ENCODE results near the gene NHLRC3.
"Not testable (repeated sequence)": the region's sequence is repeated elsewhere in the genome, so short reads cannot be mapped to it uniquely, and the experiment has no call there.

The NHLRC3 gene

DNA sequence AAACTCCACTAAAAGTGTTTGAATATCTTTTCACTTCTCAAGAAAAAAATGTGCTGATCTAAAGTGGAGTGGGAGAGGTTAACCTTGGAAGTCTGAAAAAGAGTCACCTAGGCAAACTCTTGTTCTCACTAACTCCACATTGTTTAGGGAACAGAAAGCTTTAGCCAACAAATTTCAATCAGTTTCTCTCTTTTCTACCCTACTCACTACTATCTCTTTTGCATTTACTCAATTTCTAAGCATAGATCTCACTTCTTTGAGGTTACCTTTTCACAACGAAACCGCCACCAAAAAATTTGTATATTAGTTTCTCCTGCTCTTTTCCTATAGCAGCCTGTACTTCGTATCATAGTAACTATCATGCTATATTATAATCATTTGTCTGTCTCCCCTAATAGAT lies 6.3 kb downstream of the NHLRC3 start:
- in situ Hi-C loops (cut with MboI; ENCODE audit: low sequenced_read_pairs) = no loop called here

DNA sequence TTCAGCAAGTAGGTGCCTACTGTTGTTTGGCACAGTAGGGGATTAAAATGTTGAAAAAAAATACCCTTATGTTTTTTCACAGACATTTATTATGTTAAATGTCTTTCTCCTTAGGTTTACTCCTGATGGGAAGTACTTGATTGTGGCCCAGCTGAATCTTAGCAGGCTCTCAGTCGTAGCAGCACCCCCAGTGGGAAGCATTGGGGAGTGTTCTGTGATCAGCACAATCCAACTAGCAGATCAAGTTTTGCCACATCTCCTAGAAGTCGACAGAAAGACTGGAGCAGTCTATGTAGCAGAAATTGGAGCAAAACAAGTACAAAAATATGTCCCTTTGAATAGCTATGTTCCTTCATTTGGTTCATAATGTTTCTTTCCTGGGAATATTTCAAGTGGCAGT lies 9.3 kb downstream of the NHLRC3 start:
- in situ Hi-C loops (cut with MboI; ENCODE audit: low sequenced_read_pairs) = no loop called here

DNA sequence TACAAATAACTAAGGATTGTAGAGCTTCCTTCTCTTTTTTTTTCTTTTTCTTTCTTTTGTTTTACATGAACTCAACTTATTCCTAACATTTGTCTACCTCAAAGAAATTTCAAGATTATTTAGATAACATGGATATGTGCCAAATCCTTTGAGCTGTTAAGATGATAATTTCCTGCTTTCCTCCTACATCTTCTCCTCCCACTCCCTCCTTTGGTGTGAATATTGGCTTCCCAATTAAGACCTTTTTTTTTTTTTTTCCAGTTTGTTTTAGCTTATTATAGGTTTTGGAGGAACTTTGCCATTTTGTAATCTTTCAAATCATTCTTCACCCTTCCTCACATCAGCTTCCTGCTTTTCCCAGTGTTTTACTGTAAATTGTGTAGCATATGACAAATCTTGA lies 10.6 kb downstream of the NHLRC3 start:
- in situ Hi-C loops (cut with MboI; ENCODE audit: low sequenced_read_pairs) = no loop called here

DNA sequence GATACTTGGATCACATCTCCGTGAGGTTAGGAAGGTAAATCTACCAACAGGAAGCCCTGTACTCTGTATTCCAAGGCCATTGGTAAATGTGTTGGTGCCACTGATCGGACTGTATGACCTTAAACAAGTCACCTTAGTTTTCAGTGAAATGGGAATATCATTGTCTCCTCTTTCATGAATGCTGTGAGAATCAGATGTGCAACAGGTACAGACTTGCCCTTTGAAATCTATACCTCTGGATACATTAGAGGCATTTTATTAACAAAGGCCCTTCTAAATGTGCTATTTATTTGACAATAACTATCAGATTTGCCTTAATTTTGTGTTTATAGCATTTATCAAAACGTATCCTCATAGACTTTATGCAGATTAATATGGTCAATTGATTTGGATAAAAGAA lies 11.0 kb downstream of the NHLRC3 start:
- in situ Hi-C loops (cut with MboI; ENCODE audit: low sequenced_read_pairs) = no loop called here

DNA sequence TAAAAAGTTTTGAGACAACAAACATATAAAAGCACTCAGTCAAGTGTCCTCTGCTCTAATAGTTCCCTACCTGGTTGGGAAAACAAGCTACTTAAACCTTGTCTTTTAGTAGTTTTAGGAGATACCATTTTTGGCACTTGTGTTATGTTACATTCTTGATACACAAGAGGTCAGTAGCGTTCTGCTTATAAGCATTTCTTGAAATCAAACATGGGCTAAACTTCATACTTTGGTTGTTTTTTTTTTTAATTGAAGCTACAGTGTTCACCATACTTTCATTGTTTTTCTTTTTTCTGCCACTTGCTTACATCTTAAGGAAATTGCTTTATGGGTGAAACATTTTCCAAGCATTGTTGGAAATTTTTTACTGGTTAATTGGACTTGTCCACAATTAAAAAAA lies 12.9 kb downstream of the NHLRC3 start:
- in situ Hi-C loops (cut with MboI; ENCODE audit: low sequenced_read_pairs) = no loop called here

DNA sequence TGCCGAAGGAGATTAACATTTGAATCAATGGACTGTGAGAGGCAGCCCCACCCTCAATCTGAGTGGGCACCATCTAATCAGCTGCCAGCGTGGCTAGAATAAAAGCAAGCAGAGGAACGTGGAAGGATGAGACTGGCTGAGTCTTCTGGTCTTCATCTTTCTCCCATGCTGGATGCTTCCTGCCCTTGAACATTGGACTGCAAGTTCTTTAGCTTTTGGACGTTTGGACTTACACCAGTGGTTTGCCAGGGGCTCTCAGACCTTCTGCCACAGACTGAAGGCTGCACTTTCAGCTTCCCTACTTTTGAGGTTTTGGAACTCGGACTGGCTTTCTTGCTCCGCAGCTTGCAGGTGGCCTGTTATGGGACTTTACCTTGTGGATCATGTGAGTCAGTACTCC lies 14.7 kb downstream of the NHLRC3 start:
- in situ Hi-C loops (cut with MboI; ENCODE audit: low sequenced_read_pairs) = no loop called here

DNA sequence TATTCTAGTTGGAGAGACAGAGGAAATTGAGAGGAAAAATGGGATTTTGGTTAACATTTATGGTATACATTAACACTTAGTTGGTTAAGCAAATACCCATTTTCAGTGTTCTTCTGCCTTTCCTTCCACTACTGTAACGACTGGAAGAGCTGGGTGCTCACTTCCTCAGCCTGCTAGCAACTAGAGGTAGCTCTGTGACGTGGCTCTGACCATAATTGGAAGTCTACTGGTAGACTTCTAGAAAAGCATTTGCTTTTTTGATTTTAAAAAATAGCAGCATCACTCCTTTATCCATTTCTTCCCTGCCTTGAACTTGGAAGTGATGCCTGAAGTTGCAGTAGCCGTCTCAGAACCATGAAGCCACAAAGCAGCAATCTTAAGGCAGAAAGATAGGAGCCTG lies 15.9 kb downstream of the NHLRC3 start:
- in situ Hi-C loops (cut with MboI; ENCODE audit: low sequenced_read_pairs) = no loop called here

DNA sequence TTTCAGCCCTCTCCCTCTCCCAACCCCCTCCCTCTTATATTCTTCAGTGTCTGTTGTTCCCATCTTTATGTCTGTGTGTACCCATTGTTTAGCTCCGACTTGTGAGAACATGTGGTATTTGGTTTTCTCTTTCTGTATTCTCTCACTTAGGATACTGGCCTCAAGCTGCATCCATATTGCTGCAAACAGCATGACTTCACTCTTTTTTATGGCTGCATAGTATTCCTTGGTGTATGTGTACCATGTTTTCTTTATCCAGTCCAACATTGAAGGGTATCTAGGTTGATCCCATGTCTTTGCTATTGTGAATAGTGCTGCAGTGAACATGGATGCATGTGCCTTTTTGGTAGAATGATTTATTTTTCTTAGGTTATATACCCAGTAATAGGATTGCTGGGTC lies 17.8 kb downstream of the NHLRC3 start:
- in situ Hi-C loops (cut with MboI; ENCODE audit: low sequenced_read_pairs) = no loop called here

DNA sequence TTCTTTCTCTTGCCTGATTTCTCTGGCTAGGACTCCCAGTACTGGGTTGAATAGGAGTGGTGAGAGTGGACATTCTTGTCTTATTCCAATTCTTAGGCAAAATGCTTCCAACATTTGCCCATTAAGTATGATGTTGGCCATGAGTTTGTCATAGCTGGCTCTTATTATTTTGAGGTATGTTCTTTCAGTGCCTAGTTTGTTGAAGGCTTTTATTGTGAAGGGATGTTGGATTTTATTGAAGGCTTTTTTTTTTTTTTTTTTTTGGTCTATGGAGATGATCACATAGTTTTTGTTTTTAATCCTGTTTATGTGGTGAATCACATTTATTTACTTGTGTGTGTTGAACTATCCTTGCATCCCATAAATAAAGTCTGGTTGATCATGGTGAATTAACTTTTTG lies 19.8 kb downstream of the NHLRC3 start:
- in situ Hi-C loops (cut with MboI; ENCODE audit: low sequenced_read_pairs) = no loop called here

DNA sequence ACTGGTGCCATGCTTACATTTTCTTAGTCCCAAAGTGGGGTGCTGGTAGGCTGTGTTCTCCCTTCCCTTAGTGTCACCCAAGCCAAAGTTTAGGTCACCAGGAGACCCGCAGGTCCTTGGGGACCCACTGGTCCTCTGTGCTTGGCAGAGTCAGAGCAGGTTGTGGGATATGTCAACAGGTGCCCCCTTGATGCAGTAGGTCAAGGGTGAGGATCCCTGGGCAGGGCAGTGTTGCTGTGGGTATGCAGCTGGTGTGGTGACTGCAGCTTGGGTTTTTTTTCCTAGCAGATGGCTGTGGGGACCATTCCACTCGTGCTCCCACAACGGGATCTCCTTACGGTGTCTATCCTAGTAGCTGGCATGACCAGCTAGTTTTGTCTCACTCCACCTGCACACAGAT lies 23.7 kb downstream of the NHLRC3 start:
- in situ Hi-C loops (cut with MboI; ENCODE audit: low sequenced_read_pairs) = no loop called here

DNA sequence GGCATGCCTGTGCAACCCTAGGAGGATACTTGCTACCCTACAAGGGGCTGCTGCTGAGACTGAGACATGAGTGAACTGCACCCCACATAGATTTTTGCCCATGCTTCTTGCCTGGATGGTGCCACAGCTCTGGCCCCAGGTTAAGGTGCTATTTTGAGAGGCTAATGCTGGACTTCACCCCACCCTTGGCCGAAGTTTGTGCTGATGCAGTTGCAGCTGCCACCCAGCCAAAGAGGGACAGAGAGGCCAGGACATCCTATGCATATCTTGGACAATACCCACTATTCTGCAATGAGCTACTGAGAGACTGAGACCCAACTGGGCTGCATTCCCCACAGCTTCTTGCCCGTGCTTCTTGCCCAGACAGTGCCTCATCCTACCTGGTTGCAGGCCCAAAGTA lies 34.6 kb downstream of the NHLRC3 start:
- in situ Hi-C loops (cut with MboI; ENCODE audit: low sequenced_read_pairs) = no loop called here

DNA sequence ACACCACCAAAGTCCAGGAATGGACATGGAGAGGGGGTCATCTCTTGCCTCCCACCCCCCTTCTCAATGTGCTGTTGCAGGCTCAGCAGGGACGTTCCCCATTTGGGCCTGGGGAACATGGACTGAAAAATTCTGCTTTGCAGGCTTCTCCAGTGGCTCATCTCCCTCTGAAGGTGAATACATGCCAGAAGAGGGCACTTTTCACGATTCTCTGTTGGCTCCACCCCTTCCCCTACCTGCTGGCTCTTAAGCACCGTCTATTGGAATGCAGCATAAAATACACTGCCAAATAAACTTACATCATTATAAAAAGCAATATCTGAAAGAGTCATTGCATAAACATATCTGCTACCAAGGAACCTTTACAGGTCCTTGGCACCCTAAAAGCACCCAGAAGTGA lies 35.7 kb downstream of the NHLRC3 start:
- in situ Hi-C loops (cut with MboI; ENCODE audit: low sequenced_read_pairs) = no loop called here

DNA sequence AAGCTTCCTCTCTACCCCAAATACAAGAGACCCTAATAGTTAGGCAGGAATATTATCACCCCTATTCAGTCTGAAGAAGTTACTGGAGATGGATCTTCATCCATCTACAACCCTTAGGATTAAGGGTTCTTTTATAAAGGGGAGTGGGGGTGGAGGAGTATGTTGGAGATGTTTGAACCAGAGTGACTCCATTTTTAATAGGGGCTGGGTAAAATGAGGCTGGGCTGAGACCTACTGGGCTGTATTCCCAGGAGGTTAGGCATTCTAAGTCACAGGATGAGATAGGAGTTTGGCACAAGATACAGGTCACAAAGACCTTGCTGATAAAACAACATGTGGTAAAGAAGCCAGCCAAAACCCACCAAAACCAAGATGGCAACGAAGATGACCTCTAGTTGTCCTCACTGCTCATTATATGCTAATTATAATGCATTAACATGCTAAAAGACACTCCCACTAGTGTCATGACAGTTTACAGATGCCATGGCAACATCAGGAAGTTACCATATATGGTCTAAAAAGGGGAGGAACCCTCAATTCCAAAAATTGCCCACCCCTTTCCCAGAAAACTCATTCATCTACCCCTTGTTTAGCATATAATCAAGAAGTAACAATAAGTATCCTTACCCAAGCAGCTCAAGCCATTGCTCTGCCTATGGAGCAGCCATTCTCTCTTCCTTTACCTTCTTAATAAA lies 48.1 kb downstream of the NHLRC3 start:
- in situ Hi-C loops (cut with MboI; ENCODE audit: low sequenced_read_pairs) = not testable (repeated sequence)

DNA sequence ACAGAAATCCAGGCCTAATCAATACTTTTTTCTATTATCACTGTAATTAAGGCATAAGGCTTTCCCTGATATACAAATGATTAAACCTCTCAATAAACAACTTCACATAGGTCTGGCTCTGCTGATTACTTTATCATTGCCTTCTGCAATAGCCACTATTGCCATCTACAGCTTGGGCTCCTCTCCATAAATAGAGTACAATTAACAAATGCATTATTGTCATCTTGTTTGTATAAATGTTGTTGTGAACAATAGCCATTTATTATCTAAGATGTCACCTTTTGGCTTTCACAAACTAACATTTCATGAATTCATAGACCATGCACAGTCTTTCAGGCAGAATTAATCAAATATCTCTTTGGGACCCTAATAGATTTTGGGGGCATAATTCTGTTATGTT lies 53.3 kb downstream of the NHLRC3 start:
- in situ Hi-C loops (cut with MboI; ENCODE audit: low sequenced_read_pairs) = no loop called here

DNA sequence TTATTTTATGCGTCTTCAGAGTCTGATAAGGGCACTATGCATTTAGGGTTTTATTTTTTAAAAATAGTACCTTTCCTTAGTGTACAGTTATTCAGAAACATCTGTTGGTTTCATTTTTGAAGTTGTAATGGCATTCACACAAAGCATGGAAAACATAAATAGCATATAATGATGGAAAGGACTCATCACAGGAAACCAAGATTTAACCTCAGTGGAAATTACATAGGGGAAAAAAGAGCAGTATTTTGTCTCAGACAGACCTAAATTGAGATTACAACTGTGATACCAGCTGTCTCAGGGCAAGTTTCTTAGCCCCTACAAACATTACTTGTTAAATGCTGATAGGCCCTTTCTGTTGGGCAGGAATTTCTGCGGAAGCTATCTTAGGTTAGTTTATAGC lies 57.2 kb downstream of the NHLRC3 start:
- in situ Hi-C loops (cut with MboI; ENCODE audit: low sequenced_read_pairs) = no loop called here

DNA sequence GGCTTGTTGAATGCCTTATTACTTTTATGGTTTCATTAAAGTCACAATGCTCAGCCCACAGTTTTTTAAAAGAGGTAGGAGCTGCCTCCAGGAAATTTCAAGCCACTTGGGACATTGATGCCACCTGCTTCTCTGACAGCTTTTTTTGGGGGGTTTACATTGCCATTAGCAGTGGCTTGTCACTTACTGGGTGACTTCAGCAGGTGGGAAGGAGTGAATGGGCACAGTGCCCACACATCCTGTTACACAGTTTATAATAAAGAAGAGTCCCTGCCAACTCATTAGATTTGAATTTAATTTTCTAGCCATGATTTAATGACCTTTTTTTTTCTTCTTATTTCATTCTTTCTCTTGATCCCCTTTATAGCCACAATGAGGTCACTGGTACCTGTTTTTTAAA lies 61.0 kb downstream of the NHLRC3 start:
- in situ Hi-C loops (cut with MboI; ENCODE audit: low sequenced_read_pairs) = no loop called here

Measured in HL-60/S4 treated with retinoic acid at 250 ng/mL for 4 days and 3 days (cell line).